ENCODE measurements around the gene GNG7.

- TF ChIP-seq CTCF (conservative IDR thresholded peaks at IDR 0.05; ENCODE audit: low read depth, low read length) (no peak), EZH2 (IDR thresholded peaks at IDR 0.05; ENCODE audit: low read length, unreplicated experiment) (no peak)
Observed at GRCh38 chr19:2724148-2724557, 21.7 kb upstream of the GNG7 start.
